MM.1S (cell line): Measurements from ENCODE around the gene UBE2J2.

Source experiments
- DNase-seq: peaks from one replicate; pipeline ENCODE4 v3.0.0-alpha.2; 2015
- H2AFZ ChIP-seq: fragments of 300-600 bp; sonication (generic); 2 replicates; pipeline ENCODE4 v1.6.0; 2016; ENCODE audit warnings: antibody characterized with exemption, low read length
- H3F3A ChIP-seq: fragments of 300-600 bp; sonication (generic); 2 replicates; pipeline ENCODE4 v1.6.1; 2016; ENCODE audit warnings: mild to moderate bottlenecking, antibody characterized with exemption, low read length, moderate library complexity, mixed read lengths; ENCODE audit not compliant: insufficient read depth
- H3K27ac ChIP-seq: fragments of 300-600 bp; sonication (generic); 2 replicates; pipeline ENCODE4 v1.5.1; 2016; ENCODE audit warnings: mild to moderate bottlenecking, low read length
- H3K27me3 ChIP-seq: fragments of 300-600 bp; sonication (generic); replicated peaks from 2 replicates; pipeline ENCODE4 v1.6.0; 2016; ENCODE audit warnings: low read length; ENCODE audit not compliant: insufficient read depth
- H3K36me3 ChIP-seq: fragments of 300-600 bp; sonication (generic); replicated peaks from 2 replicates; pipeline ENCODE4 v1.6.1; 2016; ENCODE audit warnings: mild to moderate bottlenecking, low read length, mixed read lengths; ENCODE audit not compliant: insufficient read depth
- H3K4me1 ChIP-seq: fragments of 300-600 bp; sonication (generic); 2 replicates; pipeline ENCODE4 v1.6.1; 2016; ENCODE audit warnings: low read length, mixed read lengths
- H3K4me2 ChIP-seq: fragments of 300-600 bp; sonication (generic); 2 replicates; pipeline ENCODE4 v1.6.0; 2016; ENCODE audit warnings: low read depth, low read length
- H3K4me3 ChIP-seq: fragments of 300-600 bp; sonication (generic); 2 replicates; pipeline ENCODE4 v1.5.1; 2016; ENCODE audit warnings: low read length, mixed read lengths
- H3K79me2 ChIP-seq: fragments of 300-600 bp; sonication (generic); 2 replicates; pipeline ENCODE4 v1.6.1; 2016; ENCODE audit warnings: mixed run types, low read length, mixed read lengths
- H3K9ac ChIP-seq: fragments of 300-600 bp; sonication (generic); 2 replicates; pipeline ENCODE4 v1.6.1; 2016; ENCODE audit warnings: low read length, mixed read lengths
- H3K9me2 ChIP-seq: fragments of 300-600 bp; sonication (generic); replicated peaks from 2 replicates; pipeline ENCODE4 v1.6.1; 2016; ENCODE audit warnings: mild to moderate bottlenecking, low read length, mixed read lengths; ENCODE audit not compliant: insufficient read depth
- H3K9me3 ChIP-seq: fragments of 300-600 bp; sonication (generic); replicated peaks from 2 replicates; pipeline ENCODE4 v1.6.1; 2016; ENCODE audit warnings: mild to moderate bottlenecking, low read length, mixed read lengths; ENCODE audit not compliant: insufficient read depth
- H4K20me1 ChIP-seq: fragments of 300-600 bp; sonication (generic); 2 replicates; pipeline ENCODE4 v1.6.1; 2016; ENCODE audit warnings: mild to moderate bottlenecking, low read length, moderate library complexity, mixed read lengths; ENCODE audit not compliant: insufficient read depth
- CTCF ChIP-seq: fragments of 300-600 bp; sonication (generic); IDR thresholded peaks from 2 replicates; pipeline ENCODE4 v1.5.1; 2016; ENCODE audit warnings: antibody characterized with exemption, low read length, mixed read lengths
- EZH2 ChIP-seq: fragments of 300-600 bp; sonication (generic); optimal IDR thresholded peaks from 2 replicates; pipeline ENCODE3; 2017; ENCODE audit warnings: low read depth, mild to moderate bottlenecking, antibody characterized with exemption, low read length, mixed read lengths
- EZH2phosphoT487 ChIP-seq: fragments of 300-600 bp; sonication (generic); IDR thresholded peaks from 2 replicates; pipeline ENCODE4 v1.6.1; 2018; ENCODE audit warnings: antibody characterized with exemption, low read length

UBE2J2 gene

GRCh38 chr1:1231400-1232207, 42.0 kb downstream of the UBE2J2 start, which contains the start of gene SDF4:
Gene SDF4, minus strand, starts transcription at chr1:1232001. Its CDS starts 3,229 bp downstream, at chr1:1228772.
- Histone ChIP-seq H3K79me2 (peaks cover 54% of the 10 kb centered on the region), H3K27me3 (no peaks in the 10 kb centered on the region), H3K9me3 (no peaks in the 10 kb centered on the region), H3K9ac (peak within 1 kb of the TSS; percentile 72), H3K4me1 (0 out of 2 replicates have a peak, but pooled peaks cover 3% of the 10 kb centered on the region), H3K27ac (peak within 1 kb of the TSS; percentile 3; the same call in 1 of the 2 replicates), H3K36me3 (peaks cover 5% of the 10 kb centered on the region; the same call in 1 of the 2 replicates), H3K4me3 (peak within 1 kb of the TSS; percentile 83), H4K20me1 (no peaks in the 10 kb centered on the region), H2AFZ (peak within 1 kb of the TSS; percentile 19), H3K4me2 (peak within 1 kb of the TSS; percentile 77), H3F3A (no peaks in the 10 kb centered on the region), H3K9me2 (no peaks in the 10 kb centered on the region)
- peak; percentile 97 for DNase-seq
- TF ChIP-seq EZH2 = no peak
- TF ChIP-seq CTCF = no peak
- no peak for TF ChIP-seq EZH2phosphoT487

- peak overlapping the region; percentile 83 for H3K4me3 ChIP-seq
- peaks cover 61% of the 10 kb centered on the region for H3K79me2 ChIP-seq
- no peaks in the 10 kb centered on the region for H3K27me3 ChIP-seq
- no peaks in the 10 kb centered on the region for H3F3A ChIP-seq
- H2AFZ ChIP-seq = peak overlapping the region; percentile 19; the same call in 1 of the 2 replicates
- no peaks in the 10 kb centered on the region for H4K20me1 ChIP-seq
- H3K9me3 ChIP-seq = no peaks in the 10 kb centered on the region
- H3K4me1 ChIP-seq = 0 out of 2 replicates have a peak, but pooled peaks cover 3% of the 10 kb centered on the region
- TF ChIP-seq EZH2 (no peak), CTCF (no peak; the same call in 1 of the 2 replicates), EZH2phosphoT487 (no peak)
- peak overlapping the region; percentile 3; the same call in 1 of the 2 replicates for H3K27ac ChIP-seq
- no peaks in the 10 kb centered on the region for H3K9me2 ChIP-seq
- DNase-seq = no peak
- peaks cover 5% of the 10 kb centered on the region; the same call in 1 of the 2 replicates for H3K36me3 ChIP-seq
- peak overlapping the region; percentile 77 for H3K4me2 ChIP-seq
- H3K9ac ChIP-seq = peak overlapping the region; percentile 72
Observed at GRCh38 chr1:1230656-1231399, 42.8 kb downstream of the UBE2J2 start.

- H3K36me3 ChIP-seq = peaks cover 5% of the 10 kb centered on the region; the same call in 1 of the 2 replicates
- peaks cover 72% of the 10 kb centered on the region for H3K79me2 ChIP-seq
- H3K9ac ChIP-seq = no peak overlapping the region
- TF ChIP-seq CTCF (no peak), EZH2phosphoT487 (no peak), EZH2 (no peak)
- DNase-seq = no peak
- no peak overlapping the region for H3K27ac ChIP-seq
- 0 out of 2 replicates have a peak, but pooled peaks cover 3% of the 10 kb centered on the region for H3K4me1 ChIP-seq
- no peaks in the 10 kb centered on the region for H3K9me2 ChIP-seq
- H3K4me3 ChIP-seq = no peak overlapping the region
- H4K20me1 ChIP-seq = no peaks in the 10 kb centered on the region
- H2AFZ ChIP-seq = no peak overlapping the region
- no peaks in the 10 kb centered on the region for H3F3A ChIP-seq
- H3K4me2 ChIP-seq = no peak overlapping the region
- no peaks in the 10 kb centered on the region for H3K9me3 ChIP-seq
- H3K27me3 ChIP-seq = no peaks in the 10 kb centered on the region
Observed at GRCh38 chr1:1229770-1230169, 43.9 kb downstream of the UBE2J2 start.
